Suppressor macrophage treated with lipopolysaccharide for 4 hours (primary cell): ENCODE data around the gene PPP2R2C.

Experiments used
- DNase-seq: peaks from one replicate; pipeline ENCODE4 v3.0.0-alpha.2; 2020

PPP2R2C gene

GRCh38 chr4:6394671-6395081 lies 77.7 kb downstream of the PPP2R2C start:
- DNase-seq: no peak

- no peak for DNase-seq
Measured at GRCh38 chr4:6393544-6394475, 78.6 kb downstream of the PPP2R2C start.

GRCh38 chr4:6393066-6393465 lies 79.3 kb downstream of the PPP2R2C start:
- DNase-seq: no peak

DNA sequence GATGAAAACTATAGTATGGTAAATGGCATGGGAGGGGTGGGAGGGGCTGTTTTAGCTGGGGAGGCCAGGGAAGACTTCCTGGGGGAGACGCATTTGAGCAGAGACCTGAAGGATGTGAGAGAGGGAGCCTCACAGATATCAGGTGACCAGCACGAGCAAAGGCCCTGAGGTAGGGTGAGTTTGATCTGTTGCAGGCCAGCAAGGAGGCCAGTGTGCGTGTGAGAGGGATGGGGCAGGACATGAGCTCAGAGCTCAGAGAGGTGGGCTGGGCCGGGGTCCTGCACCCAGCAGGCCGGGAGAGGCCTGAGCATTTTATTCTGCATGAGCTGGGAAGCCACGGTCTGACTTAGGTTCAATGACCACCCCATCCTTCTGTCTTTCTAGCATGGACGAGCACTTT lies 80.0 kb downstream of the PPP2R2C start:
- DNase-seq: no peak

- no peak for DNase-seq
Measured at GRCh38 chr4:6391852-6392188, 80.6 kb downstream of the PPP2R2C start.

GRCh38 chr4:6391186-6391851 lies 81.1 kb downstream of the PPP2R2C start:
- DNase-seq: no peak

DNA sequence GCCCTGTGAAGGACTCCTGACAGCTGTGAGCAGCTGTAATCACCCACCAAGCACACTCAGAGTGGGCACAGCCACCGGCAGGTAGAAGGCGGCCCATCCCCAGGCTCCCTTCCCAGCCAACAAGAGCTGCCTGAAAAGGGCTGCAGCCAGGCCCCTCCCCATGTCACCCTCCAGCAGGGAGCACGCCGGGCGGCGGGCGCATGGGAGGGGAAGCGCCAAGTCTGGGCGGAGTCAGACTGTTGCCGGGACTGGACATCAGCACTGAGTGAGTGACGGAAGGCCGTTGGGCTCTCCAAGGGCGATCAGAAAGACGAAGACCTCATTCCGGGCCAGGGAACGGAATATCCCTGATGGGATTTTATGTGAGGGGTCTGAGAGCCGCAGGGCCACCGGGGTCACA lies 82.1 kb downstream of the PPP2R2C start:
- DNase-seq: no peak

DNA sequence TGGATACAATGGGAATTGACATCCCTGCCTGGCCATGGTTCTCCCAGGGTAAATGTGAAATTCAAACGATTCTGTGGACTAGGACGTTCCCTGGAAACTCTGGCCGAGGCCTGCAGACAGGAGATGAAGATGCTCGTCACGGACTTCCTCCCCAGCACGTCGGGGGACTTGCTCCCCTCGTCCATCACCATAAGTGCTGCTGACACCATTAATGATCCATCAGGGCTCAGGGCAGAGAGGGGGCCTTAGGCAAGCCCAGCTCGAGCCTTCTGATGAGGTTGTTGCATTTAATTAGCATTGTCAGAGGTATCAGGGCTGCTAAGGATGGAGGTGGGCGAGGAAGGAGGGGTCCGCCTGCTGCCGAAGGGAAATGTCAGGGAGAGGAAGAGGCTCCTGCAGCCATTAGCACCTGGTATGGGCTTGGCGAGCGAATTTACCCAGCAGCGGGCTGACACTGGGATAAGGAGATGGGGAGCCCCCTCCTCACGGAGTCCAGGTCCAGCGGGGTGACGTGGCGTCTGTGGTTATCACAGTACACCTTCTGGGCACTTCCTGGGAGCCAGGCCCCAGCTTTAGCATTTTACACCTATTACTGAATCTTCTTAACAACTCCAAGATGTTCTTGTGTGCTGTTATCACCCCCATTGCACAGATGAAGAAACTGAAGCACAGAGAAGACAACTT lies 83.1 kb downstream of the PPP2R2C start:
- no peak for DNase-seq

DNA sequence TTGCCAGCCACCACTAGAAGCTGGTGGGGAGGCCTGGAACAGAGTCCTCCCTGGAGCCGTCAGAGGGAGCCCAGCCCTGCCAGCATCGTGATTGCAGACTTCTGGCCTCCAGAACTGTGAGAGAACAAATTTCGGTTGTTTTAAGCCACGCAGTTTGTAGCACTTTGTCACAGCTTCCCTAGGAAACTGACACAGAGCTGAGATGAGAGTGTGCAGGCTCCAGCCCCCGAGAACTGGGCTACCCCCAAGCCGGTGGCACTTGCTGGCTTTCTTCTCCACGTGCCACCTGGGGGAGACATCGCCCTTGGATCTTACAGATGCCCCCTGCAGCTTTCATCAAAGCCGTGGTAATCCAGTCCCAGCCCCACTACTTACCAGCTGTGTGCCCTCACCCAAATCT lies 83.7 kb downstream of the PPP2R2C start:
- no peak for DNase-seq

- DNase-seq: no peak
Measured at GRCh38 chr4:6387946-6388345, 84.5 kb downstream of the PPP2R2C start.

GRCh38 chr4:6386091-6386490 lies 86.3 kb downstream of the PPP2R2C start:
- DNase-seq: no peak

DNA sequence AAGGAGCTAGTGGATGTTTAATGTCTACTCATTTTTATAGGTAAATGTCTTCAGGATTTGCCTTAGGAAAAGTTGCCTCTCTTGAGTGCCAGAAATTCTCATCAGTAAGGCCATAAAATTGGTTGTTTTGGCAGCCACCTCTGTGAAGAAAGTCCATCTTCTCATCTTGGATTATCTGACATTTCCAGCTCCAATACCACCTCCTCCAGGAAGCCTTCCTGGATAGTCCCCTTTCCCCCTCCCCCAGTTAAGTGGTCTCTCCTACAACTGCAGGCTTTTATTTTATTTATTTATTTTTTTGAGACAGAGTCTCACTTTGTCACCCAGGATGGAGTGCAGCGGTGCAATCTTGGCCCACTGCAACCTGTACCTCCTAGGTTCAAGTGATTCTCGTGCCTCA lies 87.1 kb downstream of the PPP2R2C start:
- no peak for DNase-seq

DNA sequence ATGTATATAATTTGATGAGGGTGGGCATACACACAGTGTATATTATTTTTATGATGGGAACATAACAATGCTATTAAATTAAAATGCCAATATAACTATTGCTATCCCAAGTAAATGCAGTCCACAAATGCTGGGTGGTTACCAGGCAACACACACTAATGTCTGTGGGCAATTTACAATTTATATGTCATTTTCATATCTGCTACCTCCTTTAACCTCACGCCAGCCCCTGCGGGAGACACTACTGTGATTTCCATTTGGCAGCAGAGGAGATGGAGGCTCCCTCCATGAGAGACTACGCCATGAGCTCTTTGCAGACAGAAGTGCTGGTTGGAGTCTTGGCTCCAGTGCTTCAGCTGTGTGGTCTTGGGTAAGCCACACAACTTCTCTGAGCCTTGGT lies 87.9 kb downstream of the PPP2R2C start:
- no peak for DNase-seq

GRCh38 chr4:6383929-6384328 lies 88.5 kb downstream of the PPP2R2C start:
- DNase-seq: no peak

- no peak for DNase-seq
Measured at GRCh38 chr4:6383009-6383404, 89.4 kb downstream of the PPP2R2C start.

DNA sequence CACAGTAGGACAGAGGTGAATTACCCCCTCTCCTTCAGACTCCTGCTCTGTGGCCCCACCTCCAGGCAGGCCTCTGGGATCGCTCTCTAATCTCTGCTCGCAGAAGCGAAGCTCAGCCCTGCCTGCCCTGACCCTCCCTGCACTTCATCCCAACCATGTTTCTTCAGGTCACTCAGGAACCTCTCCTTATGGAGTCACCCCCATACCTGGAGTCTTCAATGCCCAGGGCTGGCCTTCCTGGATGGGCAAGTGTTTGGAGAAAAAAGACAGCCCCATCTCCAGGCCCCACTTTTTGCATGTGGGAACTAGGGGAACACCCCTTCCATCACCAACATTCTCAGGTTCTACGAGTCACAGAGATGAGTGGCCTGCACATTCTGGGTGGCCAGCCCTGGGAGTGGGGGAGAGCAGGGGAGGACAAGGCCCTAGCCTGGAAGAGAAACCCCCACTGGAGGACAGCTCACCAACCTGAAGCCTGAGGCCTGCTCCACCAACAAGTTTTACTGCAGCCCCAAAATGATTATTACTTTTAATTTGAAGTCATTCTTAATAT lies 90.8 kb downstream of the PPP2R2C start:
- no peak for DNase-seq

DNA sequence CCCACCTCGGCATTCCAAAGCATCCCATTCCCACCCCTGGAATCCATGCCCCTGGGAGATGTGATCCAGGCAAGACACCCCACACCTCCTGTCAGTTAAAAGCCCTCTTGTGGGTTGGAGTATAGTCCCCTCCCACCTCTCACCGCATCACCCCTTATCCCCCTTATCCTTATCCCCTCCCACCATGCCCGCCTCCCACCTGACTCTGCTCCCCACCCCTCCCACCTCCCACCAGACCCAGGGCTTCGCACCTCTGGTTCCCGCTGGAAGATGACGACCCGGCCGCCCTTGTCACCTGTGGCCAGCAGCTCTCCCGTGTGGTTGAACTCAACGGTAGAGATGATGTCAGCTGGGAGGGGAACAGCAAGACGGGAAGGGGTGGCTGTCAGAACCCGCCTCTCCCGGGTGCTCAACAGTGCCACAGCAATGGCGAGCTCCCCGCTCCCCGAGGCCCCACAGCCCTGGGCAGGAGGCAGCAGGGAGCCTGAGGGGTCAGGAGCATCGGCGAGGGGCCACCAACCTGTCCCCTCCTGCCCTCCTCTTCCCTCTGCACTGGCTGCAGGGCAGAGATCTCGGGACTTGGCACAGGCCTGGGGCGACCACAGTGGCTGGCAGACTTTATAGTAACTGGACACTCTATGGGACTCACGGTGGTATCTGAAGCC lies 91.5 kb downstream of the PPP2R2C start:
- no peak for DNase-seq

DNA sequence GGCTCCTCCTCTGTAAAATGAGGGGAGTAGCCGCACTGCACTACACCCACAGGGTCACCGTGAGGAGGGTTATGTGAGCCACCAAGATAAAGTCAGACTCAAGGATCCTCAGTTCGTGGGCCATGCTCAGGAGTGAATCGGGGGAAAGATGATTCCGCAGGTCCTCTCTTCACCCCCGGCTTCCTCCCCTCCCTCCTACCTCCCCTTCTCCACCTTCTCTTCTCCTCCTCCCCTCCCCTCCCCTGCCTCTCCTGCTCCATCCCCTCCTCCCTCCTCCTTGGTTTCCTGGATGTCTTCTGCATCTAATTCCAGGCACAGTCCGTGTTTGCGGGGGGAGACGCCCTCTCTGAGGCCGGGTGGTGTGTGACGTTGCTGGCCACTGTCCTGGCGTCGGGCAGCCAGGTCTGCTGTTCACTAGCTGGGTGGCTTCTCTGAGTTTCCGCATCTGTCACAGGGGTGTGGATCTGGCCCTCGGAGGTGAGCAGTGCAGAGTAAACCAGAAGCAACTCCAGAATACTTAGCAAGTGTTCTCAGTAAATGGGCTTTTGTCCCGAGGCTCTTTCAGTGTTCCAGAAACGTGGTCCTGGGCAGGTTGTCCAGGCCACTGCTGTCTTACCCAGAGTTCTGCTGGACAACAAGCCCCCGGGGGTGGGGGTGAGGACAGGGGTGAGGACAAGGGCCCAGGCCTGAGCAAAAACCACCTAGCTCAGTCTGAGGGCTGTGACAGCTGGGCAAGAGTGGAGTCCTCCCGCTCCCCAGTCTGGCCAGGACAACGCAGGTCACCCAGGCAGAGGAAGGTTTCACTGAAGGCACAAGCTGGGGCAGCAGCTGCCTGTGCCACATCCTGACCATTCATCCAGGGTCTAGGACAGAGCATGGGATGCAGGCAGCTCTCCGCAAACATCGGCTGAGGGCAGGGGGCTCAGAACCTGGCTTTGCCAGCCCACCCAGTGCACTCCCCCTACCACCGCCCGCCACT lies 92.4 kb downstream of the PPP2R2C start:
- no peak for DNase-seq

DNA sequence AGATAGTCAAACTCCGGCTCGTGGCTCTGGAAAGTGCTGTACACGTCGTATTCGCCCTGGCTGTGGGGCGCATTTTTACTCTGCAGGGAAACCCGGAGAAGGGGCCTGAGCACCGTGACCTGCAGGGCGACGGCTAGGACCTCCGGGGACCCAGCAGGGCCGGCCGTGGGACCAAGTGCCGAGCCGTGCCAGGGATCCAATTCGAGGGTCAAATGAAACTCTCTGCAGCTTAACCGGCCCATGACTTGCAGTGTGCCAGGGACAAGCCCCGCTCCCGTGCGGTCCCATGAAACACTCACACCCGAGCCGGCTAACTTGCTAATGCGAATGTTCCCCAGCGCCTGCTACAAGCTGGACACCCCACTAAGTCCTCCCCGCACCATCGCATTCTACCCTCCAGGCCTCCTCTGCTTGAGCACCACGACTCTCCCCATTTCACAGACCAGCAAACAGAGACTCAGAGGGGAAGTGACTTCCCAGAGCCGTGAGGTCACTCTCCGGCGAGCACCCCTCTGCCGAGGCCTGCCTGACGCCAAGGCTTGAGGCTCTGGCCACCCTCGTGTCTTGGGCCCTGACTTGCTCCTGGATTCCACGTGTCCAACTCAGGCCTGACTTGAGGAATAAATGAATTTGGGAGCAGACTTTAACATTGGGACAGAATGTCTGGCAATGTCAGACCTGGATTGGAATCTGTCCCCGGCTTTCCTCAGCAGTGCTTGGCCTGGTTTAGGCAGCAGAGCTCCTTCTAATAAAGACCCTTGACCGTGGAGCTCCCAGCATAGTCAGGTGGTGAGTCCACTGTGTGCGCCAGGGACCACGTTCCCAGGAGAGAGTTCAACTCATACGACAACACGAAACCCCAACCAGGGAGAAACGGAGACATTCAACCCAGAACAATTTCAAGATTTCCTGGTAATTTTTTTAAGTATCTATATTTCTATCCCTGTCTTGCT lies 93.6 kb downstream of the PPP2R2C start:
- DNase-seq: no peak
